H1 (cell line): Measurements from ENCODE around the gene TUBB4B. TPM values are rescaled to one million over a fixed set of nuclear protein-coding genes. Genes with fewer than 3 reads are reported as not detected.

Source experiments
- CTCF ChIA-PET: fragments of 300-600 bp; sonication (Branson Sonifier 250); formaldehyde crosslinking; loops from one replicate; lab custom pipeline; 2021; ENCODE audit not compliant: partially characterized antibody; lab: Charles Lee
- POLR2A ChIA-PET: fragments of 300-600 bp; sonication (Branson Sonifier 250); formaldehyde crosslinking; loops from one replicate; lab custom pipeline; 2021; ENCODE audit warnings: inconsistent platforms; ENCODE audit not compliant: partially characterized antibody; lab: Charles Lee
- DNase-seq, 2 experiments: peaks; one replicate each; pipeline versions ENCODE4 v3.0.0 to v3.0.0-alpha.2; 2010 to 2022; ENCODE audit warnings: low spot score in 2 of 2, low read depth in 1 of 2, mixed read lengths in 1 of 2
- FAIRE-seq: peaks from 2 replicates; lab custom pipeline; 2011; peaks lifted over from hg19 to GRCh38; lab: Jason Lieb, UNC
- H2AFZ ChIP-seq: 2 replicates; pipeline ENCODE4 v1.8.1; 2012; ENCODE audit warnings: low read length, inconsistent platforms
- H2AK5ac ChIP-seq: 2 replicates; pipeline ENCODE4 v1.6.1; 2013; ENCODE audit warnings: low read depth, low read length
- H2BK120ac ChIP-seq: replicated peaks from 2 replicates; pipeline ENCODE3; 2013; ENCODE audit warnings: low read depth, low read length, inconsistent platforms
- H2BK12ac ChIP-seq: 2 replicates; pipeline ENCODE4 v1.6.1; 2013; ENCODE audit warnings: low read depth, low read length
- H2BK15ac ChIP-seq: 2 replicates; pipeline ENCODE4 v1.6.1; 2013; ENCODE audit warnings: low read length
- H2BK20ac ChIP-seq: 2 replicates; pipeline ENCODE4 v1.6.1; 2013; ENCODE audit warnings: low read length
- H2BK5ac ChIP-seq: 2 replicates; pipeline ENCODE4 v1.6.1; 2013; ENCODE audit warnings: low read depth, low read length
- H3K14ac ChIP-seq: 2 replicates; pipeline ENCODE4 v1.6.1; 2013; ENCODE audit warnings: inconsistent platforms; ENCODE audit not compliant: insufficient read length
- H3K18ac ChIP-seq: 2 replicates; pipeline ENCODE4 v1.6.1; 2013; ENCODE audit warnings: low read length; ENCODE audit errors: extremely low read depth
- H3K23ac ChIP-seq: 2 replicates; pipeline ENCODE4 v1.6.1; 2013; ENCODE audit warnings: inconsistent platforms; ENCODE audit not compliant: insufficient read length
- H3K23me2 ChIP-seq: 2 replicates; pipeline ENCODE4 v1.6.1; 2013; ENCODE audit warnings: low read depth, low read length
- H3K27ac ChIP-seq: 2 replicates; pipeline ENCODE4 v1.6.1; 2011; ENCODE audit warnings: low read depth, low read length, inconsistent platforms
- H3K27me3 ChIP-seq, 4 experiments: replicated peaks in 1 of 4; 1 replicate in 1 of 4; 2 replicates in 3 of 4; pipeline versions ENCODE4 v1.6.1 to v1.8.1; 2011 to 2013; ENCODE audit warnings: low read length in 3 of 4, mild to moderate bottlenecking in 3 of 4, inconsistent platforms in 2 of 4, mixed read lengths in 2 of 4, moderate library complexity in 1 of 4; ENCODE audit not compliant: control insufficient read depth in 3 of 4, insufficient read depth in 3 of 4; ENCODE audit errors: extremely low read depth in 1 of 4
- H3K36me3 ChIP-seq, 4 experiments: 2 replicates each; pipeline versions ENCODE4 v1.6.1 to v1.8.1; 2011 to 2013; ENCODE audit warnings: mild to moderate bottlenecking in 4 of 4, low read length in 3 of 4, moderate library complexity in 2 of 4, control low read depth in 1 of 4, inconsistent platforms in 1 of 4; ENCODE audit not compliant: insufficient read depth in 4 of 4, control insufficient read depth in 2 of 4
- H3K4ac ChIP-seq: replicated peaks from 2 replicates; pipeline ENCODE3; 2013; ENCODE audit warnings: low read length, low read depth, mixed read lengths, inconsistent platforms; ENCODE audit not compliant: insufficient read length
- H3K4me1 ChIP-seq, 4 experiments: replicated peaks in 1 of 4; 1 replicate in 1 of 4; 2 replicates in 3 of 4; pipeline versions ENCODE4 v1.6.1 to v1.8.1; 2011 to 2013; ENCODE audit warnings: low read length in 3 of 4, inconsistent platforms in 2 of 4, mixed read lengths in 1 of 4; ENCODE audit not compliant: insufficient read depth in 4 of 4, control insufficient read depth in 3 of 4
- H3K4me2 ChIP-seq, 2 experiments: 2 replicates each; pipeline versions ENCODE4 v1.6.1 to v1.8.1; 2011 to 2013; ENCODE audit warnings: low read depth in 2 of 2, low read length in 2 of 2, control low read depth in 1 of 2, inconsistent platforms in 1 of 2, mild to moderate bottlenecking in 1 of 2; ENCODE audit not compliant: insufficient read depth in 1 of 2
- H3K4me3 ChIP-seq, 4 experiments: fragments of 200-600, 300-600 bp in 1 of 4; sonication (generic), shearing (Covaris generic), sonication (Bioruptor Twin) in 1 of 4; 2 replicates each; pipeline versions ENCODE4 v1.5.1 to v1.8.1; 2011 to 2016; ENCODE audit warnings: low read length in 4 of 4, low read depth in 3 of 4, control low read depth in 2 of 4, inconsistent platforms in 2 of 4, mild to moderate bottlenecking in 2 of 4, mixed read lengths in 1 of 4, moderate library complexity in 1 of 4; ENCODE audit not compliant: insufficient read depth in 2 of 4; ENCODE audit errors: extremely low read depth in 1 of 4
- H3K56ac ChIP-seq: replicated peaks from 2 replicates; pipeline ENCODE3; 2013; ENCODE audit warnings: low read depth, mild to moderate bottlenecking, mixed read lengths, low read length, inconsistent platforms; ENCODE audit not compliant: insufficient read length
- H3K79me1 ChIP-seq: 2 replicates; pipeline ENCODE4 v1.6.1; 2013; ENCODE audit warnings: low read depth, low read length, control low read depth
- H3K79me2 ChIP-seq, 2 experiments: 2 replicates each; pipeline versions ENCODE4 v1.6.1 to v1.8.1; 2012 to 2013; ENCODE audit warnings: low read length in 2 of 2, mild to moderate bottlenecking in 2 of 2, inconsistent platforms in 1 of 2; ENCODE audit not compliant: insufficient read depth in 2 of 2, control insufficient read depth in 1 of 2
- H3K9ac ChIP-seq, 4 experiments: replicated peaks in 1 of 4; 1 replicate in 1 of 4; 2 replicates in 3 of 4; pipeline versions ENCODE4 v1.6.1 to v1.8.1; 2011 to 2013; ENCODE audit warnings: low read depth in 3 of 4, low read length in 3 of 4, control low read depth in 2 of 4, mild to moderate bottlenecking in 2 of 4, moderate library complexity in 2 of 4, inconsistent platforms in 1 of 4; ENCODE audit errors: extremely low read depth in 1 of 4
- H3K9me3 ChIP-seq, 2 experiments: 2 replicates each; pipeline versions ENCODE4 v1.6.1 to v1.8.1; 2012 to 2013; ENCODE audit warnings: mild to moderate bottlenecking in 2 of 2, moderate library complexity in 2 of 2, control low read depth in 1 of 2, inconsistent platforms in 1 of 2, low read depth in 1 of 2, low read length in 1 of 2, mixed read lengths in 1 of 2; ENCODE audit not compliant: insufficient read depth in 2 of 2
- H4K20me1 ChIP-seq, 2 experiments: replicated peaks in 1 of 2; 2 replicates each; pipeline versions ENCODE3 to v1.8.1; 2011 to 2013; ENCODE audit warnings: inconsistent platforms in 2 of 2, low read length in 2 of 2, mild to moderate bottlenecking in 1 of 2; ENCODE audit not compliant: insufficient read depth in 2 of 2, control insufficient read depth in 1 of 2
- H4K5ac ChIP-seq: 2 replicates; pipeline ENCODE4 v1.6.1; 2013; ENCODE audit warnings: low read length, low read depth, mixed read lengths, inconsistent platforms; ENCODE audit not compliant: insufficient read length
- H4K8ac ChIP-seq: 2 replicates; pipeline ENCODE4 v1.8.0; 2013; ENCODE audit warnings: mild to moderate bottlenecking, moderate library complexity, low read length, inconsistent platforms; ENCODE audit not compliant: insufficient read depth; ENCODE audit errors: extremely low read depth
- H4K91ac ChIP-seq: replicated peaks from 2 replicates; pipeline ENCODE3; 2013; ENCODE audit warnings: low read length, mixed read lengths, inconsistent platforms; ENCODE audit not compliant: insufficient read length
- BACH1 ChIP-seq: IDR thresholded peaks from 2 replicates; pipeline ENCODE4 v1.6.1; 2012; ENCODE audit warnings: low read length, improper control_type of control experiment
- BRCA1 ChIP-seq: IDR thresholded peaks from 2 replicates; pipeline ENCODE4 v1.6.1; 2012; ENCODE audit warnings: low read depth, low read length, improper control_type of control experiment
- CBX8 ChIP-seq: fragments of 300-800, 300-1000 bp; sonication (generic); IDR thresholded peaks from 2 replicates; pipeline ENCODE4 v1.7.1; 2016; ENCODE audit warnings: low read depth, low read length, borderline replicate concordance
- CHD1 ChIP-seq: IDR thresholded peaks from 2 replicates; pipeline ENCODE4 v1.6.1; 2012; ENCODE audit warnings: low read depth, low read length, improper control_type of control experiment
- FOSL1 ChIP-seq: IDR thresholded peaks from 2 replicates; pipeline ENCODE4 v1.6.1; 2011; ENCODE audit warnings: mild to moderate bottlenecking, low read depth, low read length, moderate library complexity; ENCODE audit not compliant: insufficient read depth
- POLR2A ChIP-seq, 2 experiments: IDR thresholded peaks; 1 replicate in 1 of 2; 2 replicates in 1 of 2; pipeline ENCODE4 v1.6.1; 2011; ENCODE audit warnings: low read depth in 2 of 2, low read length in 2 of 2, mild to moderate bottlenecking in 2 of 2; ENCODE audit errors: control extremely low read depth in 1 of 2
- POLR2AphosphoS5 ChIP-seq: IDR thresholded peaks from 2 replicates; pipeline ENCODE4 v1.6.1; 2011; ENCODE audit warnings: low read depth, low read length
- RNF2 ChIP-seq: fragments of 200-900, 300-1000 bp; sonication (generic); IDR thresholded peaks from 2 replicates; pipeline ENCODE4 v1.7.1; 2016; ENCODE audit warnings: borderline replicate concordance, low read depth, mild to moderate bottlenecking, antibody characterized with exemption, low read length; ENCODE audit not compliant: poor library complexity, severe bottlenecking; ENCODE audit errors: missing control alignments
- RXRA ChIP-seq: IDR thresholded peaks from 2 replicates; pipeline ENCODE4 v1.6.1; 2011; ENCODE audit warnings: low read depth, mild to moderate bottlenecking, low read length, moderate library complexity; ENCODE audit not compliant: insufficient read depth
- SRF ChIP-seq: IDR thresholded peaks from 2 replicates; pipeline ENCODE4 v1.6.1; 2011; ENCODE audit warnings: mild to moderate bottlenecking, low read depth, low read length, moderate library complexity
- SUZ12 ChIP-seq: fragments of 200-600 bp; sonication (generic); IDR thresholded peaks from 2 replicates; pipeline ENCODE4 v1.6.1; 2012; ENCODE audit warnings: mild to moderate bottlenecking, inconsistent platforms, low read length, moderate library complexity, mixed read lengths
- TEAD4 ChIP-seq: IDR thresholded peaks from 2 replicates; pipeline ENCODE4 v1.6.1; 2012; ENCODE audit warnings: low read depth, low read length, inconsistent platforms, mixed read lengths
- WGBS, 2 experiments: shearing (Covaris generic) in 1 of 2; methylation state at CpG; one replicate each; pipeline versions ENCODE4 v1.1.6 to v1.1.7; 2013 to 2015; ENCODE audit warnings: low lambda C conversion rate in 2 of 2, mixed read lengths in 2 of 2, inconsistent platforms in 1 of 2, low coverage in 1 of 2, missing lambda C conversion rate in 1 of 2; ENCODE audit not compliant: insufficient replicate concordance in 2 of 2, insufficient coverage in 1 of 2, insufficient read length in 1 of 2; ENCODE audit errors: extremely low coverage in 1 of 2, missing lambda C conversion rate in 1 of 2; 5-methylcytosine and 5-hydroxymethylcytosine counted together
- polyA plus RNA-seq, 7 experiments: library from polyadenylated mRNA; depleted of rRNA in 3 of 7; stranded (reverse) in 5 of 7; unstranded in 2 of 7; fragments of >200 nt in 5 of 7; fragments of 200-250 nt in 2 of 7; gene quantifications; 1 replicate in 5 of 7; 2 replicates in 1 of 7; 4 replicates in 1 of 7; pipeline versions ENCODE4 v1.2.1 to v1.2.3, GENCODE V29; 2011 to 2013; ENCODE audit warnings: missing spikeins in 2 of 7, mixed read lengths in 2 of 7
- total RNA-seq: library from RNA; stranded (reverse); fragmentation: NEBNext Ultra II Directional; extraction: Animal tissue kit (Norgen Biotek cat#: 25700); gene quantifications from 2 replicates; pipeline ENCODE4 v1.2.1, GENCODE V29; 2021

The TUBB4B gene
- total and polyA plus RNA-seq, 2 of the 8 experiments (the other 6 are each of a cell fraction or from before 2014, with no cell fraction given) = 280 to 307 TPM

GRCh38 chr9:137198051-137198901 lies 42.8 kb upstream of the TUBB4B start:
- Histone ChIP-seq H2BK12ac (no peak overlapping the region), H2BK15ac (no peak overlapping the region), H3K4me3 (peak overlapping the region in 1 of 4 experiments; percentile 67; a peak in 1 of 8 replicates), H3K27ac (no peak overlapping the region), H2BK120ac (no peak overlapping the region), H4K5ac (no peak overlapping the region), H2AFZ (no peak overlapping the region), H3K4me1 (peaks cover 0 to 33% (median 17%) of the 10 kb centered on the region in 4 experiments; a peak in 6 of 7 replicates), H3K23me2 (peaks cover 3% of the 10 kb centered on the region; the same call in 1 of the 2 replicates), H2AK5ac (no peak overlapping the region), H3K4me2 (peak overlapping the region; percentile 70 to 76; a peak in 2 of 4 replicates), H3K56ac (no peak overlapping the region), H4K91ac (no peak overlapping the region), H3K36me3 (no peaks in the 10 kb centered on the region), H4K20me1 (peaks cover 7 to 29% of the 10 kb centered on the region in 2 experiments), H3K9ac (no peak overlapping the region), H3K4ac (no peak overlapping the region), H3K79me1 (peaks cover 22% of the 10 kb centered on the region), H2BK20ac (no peak overlapping the region), H3K14ac (no peak overlapping the region), H4K8ac (peak overlapping the region; percentile 35; the same call in 1 of the 2 replicates), H3K9me3 (no peaks in the 10 kb centered on the region), H3K23ac (no peak overlapping the region), H3K18ac (no peak overlapping the region), H3K27me3 (no peaks in the 10 kb centered on the region), H2BK5ac (no peak overlapping the region), H3K79me2 (peaks cover 0 to 30% of the 10 kb centered on the region in 2 experiments; a peak in 3 of 4 replicates)
- 89% methylated on average over 14 of the region's 19 CpGs; no CpG with 5 or more reads in 1 of the 2 experiments for WGBS, 2 experiments
- FAIRE-seq = no peak
- POLR2A ChIA-PET = interaction anchor here (0.8 to 2.2 kb wide), 13 partner anchors 10 to 108 kb away, joined by 3 to 21 read pairs (median 4); partner anchors contain the start of genes ANAPC2, RNF208 and SSNA1
- no peak for DNase-seq
- CTCF ChIA-PET = interaction anchor here (0.6 to 14.0 kb wide), 10 partner anchors 8 to 108 kb away, joined by 3 to 204 read pairs (median 4); partner anchors contain the start of genes CYSRT1, RNF208, RNF224 and SLC34A3
- TF ChIP-seq BRCA1 (no peak), POLR2AphosphoS5 (no peak), SRF (no peak), SUZ12 (no peak), FOSL1 (no peak), POLR2A (IDR thresholded peaks at IDR 0.05; ENCODE audit: control extremely low read depth in 1 of 2, low read depth in 2 of 2, low read length in 2 of 2) (no peak), CHD1 (no peak), RXRA (no peak), TEAD4 (no peak), BACH1 (no peak), CBX8 (no peak), RNF2 (no peak)
